Fibroblast of lung (primary cell): ENCODE results near the gene GAREM2. TPM values are rescaled to one million over a fixed set of nuclear protein-coding genes. Genes with fewer than 3 reads are reported as not detected.

Experiments
- DNase-seq, 2 donors: peaks; one replicate each; pipeline versions ENCODE4 v3.0.0 to v3.0.0-alpha.2; 2010; ENCODE audit warnings: low read depth in 2 of 2
- H2AFZ ChIP-seq: 2 replicates; pipeline ENCODE4 v1.5.1; 2012; ENCODE audit warnings: low read length, control low read depth, inconsistent platforms
- H3K27ac ChIP-seq: 2 replicates; pipeline ENCODE4 v1.5.1; 2011; ENCODE audit warnings: low read length, control low read depth; ENCODE audit not compliant: insufficient read depth
- H3K27me3 ChIP-seq: 2 replicates; pipeline ENCODE4 v1.5.1; 2011; ENCODE audit warnings: mild to moderate bottlenecking, low read length; ENCODE audit not compliant: control insufficient read depth, insufficient read depth
- H3K36me3 ChIP-seq: 2 replicates; pipeline ENCODE4 v1.5.1; 2011; ENCODE audit warnings: low read length; ENCODE audit not compliant: control insufficient read depth, insufficient read depth
- H3K4me1 ChIP-seq: 2 replicates; pipeline ENCODE4 v1.5.1; 2011; ENCODE audit warnings: low read length; ENCODE audit not compliant: control insufficient read depth, insufficient read depth; ENCODE audit errors: extremely low read depth
- H3K4me2 ChIP-seq: 2 replicates; pipeline ENCODE4 v1.5.1; 2011; ENCODE audit warnings: low read length, control low read depth; ENCODE audit not compliant: insufficient read depth; ENCODE audit errors: extremely low read depth
- H3K4me3 ChIP-seq, 4 experiments: fragments of 200-600 bp in 1 of 4; sonication (generic) in 1 of 4; replicated peaks in 1 of 4; 2 replicates each; pipeline ENCODE4 v1.5.1; 2011 to 2016; ENCODE audit warnings: low read length in 4 of 4, low read depth in 3 of 4, mild to moderate bottlenecking in 3 of 4, control low read depth in 2 of 4, inconsistent platforms in 1 of 4, mixed read lengths in 1 of 4; ENCODE audit not compliant: insufficient read depth in 1 of 4; ENCODE audit errors: control extremely low read depth in 1 of 4
- H3K79me2 ChIP-seq: 2 replicates; pipeline ENCODE4 v1.5.1; 2012; ENCODE audit warnings: mild to moderate bottlenecking, low read length, inconsistent platforms; ENCODE audit not compliant: control insufficient read depth, insufficient read depth
- H3K9ac ChIP-seq: 2 replicates; pipeline ENCODE4 v1.5.1; 2011; ENCODE audit warnings: mild to moderate bottlenecking, low read length, control low read depth; ENCODE audit not compliant: insufficient read depth
- H3K9me3 ChIP-seq: 2 replicates; pipeline ENCODE4 v1.5.1; 2012; ENCODE audit warnings: low read depth, low read length; ENCODE audit not compliant: control insufficient read depth, insufficient read depth
- H4K20me1 ChIP-seq: 2 replicates; pipeline ENCODE4 v1.5.1; 2011; ENCODE audit warnings: low read length; ENCODE audit not compliant: control insufficient read depth, insufficient read depth; ENCODE audit errors: extremely low read depth
- EZH2 ChIP-seq: IDR thresholded peaks from 2 replicates; pipeline ENCODE4 v1.5.1; 2012; ENCODE audit warnings: low read length, control low read depth, mild to moderate bottlenecking; ENCODE audit errors: missing control alignments
- polyA plus RNA-seq, 2 donors: library from polyadenylated mRNA; depleted of rRNA in 1 of 2; stranded (reverse) in 1 of 2; unstranded in 1 of 2; fragments of >200 nt; gene quantifications; 2 replicates each; pipeline ENCODE4 v1.2.1, GENCODE V29; 2011 to 2012; ENCODE audit warnings: missing spikeins in 1 of 2
- total RNA-seq: library from RNA; depleted of rRNA; stranded (reverse); fragments of >200 nt; gene quantifications from 2 replicates; pipeline ENCODE4 v1.2.1, GENCODE V29; 2014
- TF ChIP-seq, protein P1 (sequence below), 2 donors: IDR thresholded peaks in 1 of 2; conservative IDR thresholded peaks in 1 of 2; 1 replicate in 1 of 2; 2 replicates in 1 of 2; pipeline ENCODE4 v1.5.1; 2011 to 2012; ENCODE audit warnings: low read length in 2 of 2, control low read depth in 1 of 2, inconsistent platforms in 1 of 2, low read depth in 1 of 2, mild to moderate bottlenecking in 1 of 2

The GAREM2 gene
- total and polyA plus RNA-seq, 2 donors (not counting 1 experiment from before 2014, with no cell fraction given) = 0.66 to 1.6 TPM

DNA sequence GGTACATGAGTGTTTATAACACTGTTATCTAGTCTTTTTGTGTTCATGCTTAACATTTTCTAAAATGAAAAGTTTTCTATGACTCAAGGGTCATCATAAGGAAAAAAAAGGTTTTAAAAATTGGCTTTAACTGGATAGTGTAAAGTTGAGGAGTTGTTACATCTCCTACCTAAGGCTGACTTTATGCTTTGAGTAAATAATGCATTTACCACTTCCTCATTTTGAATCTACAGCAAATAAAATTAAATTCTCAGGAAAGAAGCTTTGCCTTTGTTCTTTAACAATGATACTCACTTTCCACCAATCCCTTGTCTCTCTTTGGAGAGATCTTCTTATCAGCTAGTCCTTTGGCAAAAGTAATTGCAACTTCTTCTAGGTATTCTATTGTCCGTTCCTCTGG lies 41.9 kb downstream of the GAREM2 start:
- Histone ChIP-seq H3K27ac (no peak overlapping the region), H3K79me2 (no peaks in the 10 kb centered on the region), H3K4me2 (no peak overlapping the region), H3K9ac (no peak overlapping the region), H3K27me3 (no peaks in the 10 kb centered on the region), H4K20me1 (no peaks in the 10 kb centered on the region), H3K36me3 (peaks cover 8% of the 10 kb centered on the region), H2AFZ (no peak overlapping the region), H3K4me1 (no peaks in the 10 kb centered on the region), H3K9me3 (no peaks in the 10 kb centered on the region), H3K4me3 (no peak overlapping the region)
- TF ChIP-seq EZH2 = no peak
- TF ChIP-seq, protein P1, sequence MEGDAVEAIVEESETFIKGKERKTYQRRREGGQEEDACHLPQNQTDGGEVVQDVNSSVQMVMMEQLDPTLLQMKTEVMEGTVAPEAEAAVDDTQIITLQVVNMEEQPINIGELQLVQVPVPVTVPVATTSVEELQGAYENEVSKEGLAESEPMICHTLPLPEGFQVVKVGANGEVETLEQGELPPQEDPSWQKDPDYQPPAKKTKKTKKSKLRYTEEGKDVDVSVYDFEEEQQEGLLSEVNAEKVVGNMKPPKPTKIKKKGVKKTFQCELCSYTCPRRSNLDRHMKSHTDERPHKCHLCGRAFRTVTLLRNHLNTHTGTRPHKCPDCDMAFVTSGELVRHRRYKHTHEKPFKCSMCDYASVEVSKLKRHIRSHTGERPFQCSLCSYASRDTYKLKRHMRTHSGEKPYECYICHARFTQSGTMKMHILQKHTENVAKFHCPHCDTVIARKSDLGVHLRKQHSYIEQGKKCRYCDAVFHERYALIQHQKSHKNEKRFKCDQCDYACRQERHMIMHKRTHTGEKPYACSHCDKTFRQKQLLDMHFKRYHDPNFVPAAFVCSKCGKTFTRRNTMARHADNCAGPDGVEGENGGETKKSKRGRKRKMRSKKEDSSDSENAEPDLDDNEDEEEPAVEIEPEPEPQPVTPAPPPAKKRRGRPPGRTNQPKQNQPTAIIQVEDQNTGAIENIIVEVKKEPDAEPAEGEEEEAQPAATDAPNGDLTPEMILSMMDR (conservative IDR thresholded peaks at IDR 0.05 in 1 of 2, IDR thresholded peaks at IDR 0.05 in 1 of 2; ENCODE audit: low read depth in 1 of 2, low read length in 2 of 2) = no peak
- DNase-seq = no peak

DNA sequence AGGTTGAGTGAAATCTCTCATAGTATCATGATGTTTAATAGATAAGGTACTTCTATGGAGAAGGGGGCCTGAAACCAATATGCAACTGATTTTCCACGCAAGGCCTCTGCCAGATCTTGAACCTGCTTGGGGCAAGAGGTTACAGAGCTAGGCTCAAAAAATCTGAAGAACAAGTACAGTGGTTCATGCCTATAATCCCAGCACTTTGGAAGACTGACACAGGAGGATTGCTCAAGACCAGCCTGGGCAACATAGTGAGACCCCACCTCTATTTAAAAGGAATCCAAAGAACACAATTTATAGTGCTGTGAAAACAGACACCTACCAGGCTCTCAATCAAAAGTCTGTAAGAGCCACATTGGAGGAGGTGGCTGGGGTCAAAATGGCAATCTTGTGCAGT lies 42.9 kb downstream of the GAREM2 start:
- Histone ChIP-seq H3K9ac (no peak overlapping the region), H3K36me3 (peaks cover 8% of the 10 kb centered on the region), H3K4me1 (no peaks in the 10 kb centered on the region), H2AFZ (no peak overlapping the region), H3K27me3 (no peaks in the 10 kb centered on the region), H3K27ac (no peak overlapping the region), H4K20me1 (no peaks in the 10 kb centered on the region), H3K4me2 (no peak overlapping the region), H3K79me2 (no peaks in the 10 kb centered on the region), H3K9me3 (no peaks in the 10 kb centered on the region), H3K4me3 (no peak overlapping the region)
- DNase-seq = no peak
- TF ChIP-seq EZH2 = no peak
- TF ChIP-seq, protein P1 (conservative IDR thresholded peaks at IDR 0.05 in 1 of 2, IDR thresholded peaks at IDR 0.05 in 1 of 2; ENCODE audit: low read depth in 1 of 2, low read length in 2 of 2) = no peak

DNA sequence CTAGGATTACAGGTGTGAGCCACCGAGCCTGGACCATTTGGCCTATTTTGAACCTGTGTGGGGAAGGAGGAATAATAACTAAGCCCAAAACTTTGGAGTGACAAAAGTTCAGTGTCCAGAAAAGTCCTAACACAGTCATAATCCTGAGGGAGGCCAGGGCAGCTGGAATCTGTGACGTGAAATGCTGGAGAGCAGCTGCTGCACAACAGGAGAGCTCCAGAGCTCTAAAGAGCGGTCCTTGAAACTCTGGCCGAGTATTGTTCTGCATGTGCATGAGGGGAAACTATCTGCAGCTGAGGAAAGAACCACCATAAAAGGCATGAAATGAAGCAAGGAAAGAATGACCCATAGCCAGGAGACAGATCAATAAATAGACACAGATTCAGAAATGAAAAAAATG lies 43.7 kb downstream of the GAREM2 start:
- H2AFZ ChIP-seq = no peak overlapping the region
- DNase-seq = no peak
- no peaks in the 10 kb centered on the region for H3K79me2 ChIP-seq
- TF ChIP-seq EZH2 = no peak
- TF ChIP-seq, protein P1 (conservative IDR thresholded peaks at IDR 0.05 in 1 of 2, IDR thresholded peaks at IDR 0.05 in 1 of 2; ENCODE audit: low read depth in 1 of 2, low read length in 2 of 2) = no peak
- H3K4me2 ChIP-seq = no peak overlapping the region
- H3K36me3 ChIP-seq = peaks cover 6% of the 10 kb centered on the region
- H3K9ac ChIP-seq = no peak overlapping the region
- H3K27me3 ChIP-seq = no peaks in the 10 kb centered on the region
- H3K4me3 ChIP-seq = no peak overlapping the region
- H3K27ac ChIP-seq = no peak overlapping the region
- no peaks in the 10 kb centered on the region for H3K4me1 ChIP-seq
- no peaks in the 10 kb centered on the region for H3K9me3 ChIP-seq
- H4K20me1 ChIP-seq = no peaks in the 10 kb centered on the region
